WTC11 (cell line): ENCODE data around the gene SPTAN1.

ENCODE experiments used
- ATF2 ChIP-seq: sonication (generic); formaldehyde crosslinking; IDR thresholded peaks from 2 replicates; pipeline ENCODE4 v1.8.1; 2022; ENCODE audit warnings: low read depth, missing genetic modification reagents, borderline replicate concordance
- CREB1 ChIP-seq: sonication (generic); formaldehyde crosslinking; IDR thresholded peaks from 2 replicates; pipeline ENCODE4 v1.8.0; 2023; ENCODE audit warnings: mild to moderate bottlenecking, missing genetic modification reagents
- CTCF ChIP-seq: fragments of 200-600 bp; IDR thresholded peaks from 2 replicates; pipeline ENCODE4 v1.8.0; 2022; ENCODE audit warnings: antibody characterized with exemption
- E2F4 ChIP-seq: sonication (generic); formaldehyde crosslinking; IDR thresholded peaks from 2 replicates; pipeline ENCODE4 v1.8.1; 2022; ENCODE audit warnings: low read depth, mild to moderate bottlenecking, moderate library complexity, missing genetic modification reagents, borderline replicate concordance
- E2F5 ChIP-seq: sonication (generic); formaldehyde crosslinking; IDR thresholded peaks from 2 replicates; pipeline ENCODE4 v1.8.1; 2022; ENCODE audit warnings: mild to moderate bottlenecking, moderate library complexity, missing genetic modification reagents
- ELF4 ChIP-seq: sonication (generic); formaldehyde crosslinking; IDR thresholded peaks from 2 replicates; pipeline ENCODE4 v1.8.1; 2022; ENCODE audit warnings: low read depth, mild to moderate bottlenecking, moderate library complexity, missing genetic modification reagents
- ETV6 ChIP-seq: sonication (generic); formaldehyde crosslinking; IDR thresholded peaks from 2 replicates; pipeline ENCODE4 v1.8.1; 2022; ENCODE audit warnings: mild to moderate bottlenecking, missing genetic modification reagents
- FOXJ3 ChIP-seq: sonication (generic); formaldehyde crosslinking; IDR thresholded peaks from 2 replicates; pipeline ENCODE4 v1.9.0; 2021; ENCODE audit warnings: missing genetic modification reagents, mild to moderate bottlenecking, borderline replicate concordance
- FOXK1 ChIP-seq: sonication (generic); formaldehyde crosslinking; IDR thresholded peaks from 2 replicates; pipeline ENCODE4 v1.8.0; 2022; ENCODE audit warnings: mild to moderate bottlenecking, moderate library complexity, missing genetic modification reagents
- MAX ChIP-seq: sonication (generic); formaldehyde crosslinking; IDR thresholded peaks from 2 replicates; pipeline ENCODE4 v1.8.0; 2022; ENCODE audit warnings: mild to moderate bottlenecking, missing genetic modification reagents
- SP1 ChIP-seq: sonication (generic); formaldehyde crosslinking; conservative IDR thresholded peaks from 2 replicates; pipeline ENCODE4 v1.8.1; 2022; ENCODE audit warnings: missing genetic modification reagents
- USF1 ChIP-seq: sonication (generic); formaldehyde crosslinking; IDR thresholded peaks from 2 replicates; pipeline ENCODE4 v1.8.0; 2022; ENCODE audit warnings: mild to moderate bottlenecking, missing genetic modification reagents
- ZNF281 ChIP-seq: sonication (generic); formaldehyde crosslinking; IDR thresholded peaks from 2 replicates; pipeline ENCODE4 v1.8.0; 2023; ENCODE audit warnings: mild to moderate bottlenecking, missing genetic modification reagents
- ZNF671 ChIP-seq: fragments of 250-450 bp; sonication (Bioruptor Pico); IDR thresholded peaks from 2 replicates; pipeline ENCODE4 v1.8.0; 2021; ENCODE audit warnings: mild to moderate bottlenecking

- TF ChIP-seq CTCF (no peak), SP1 (CRISPR knock-in tag) (no peak), MAX (no peak), ZNF281 (CRISPR knock-in tag) (no peak), CREB1 (CRISPR knock-in tag) (no peak), ETV6 (CRISPR knock-in tag) (no peak), USF1 (CRISPR knock-in tag) (no peak), FOXK1 (CRISPR knock-in tag) (no peak), FOXJ3 (CRISPR knock-in tag) (no peak), ATF2 (CRISPR knock-in tag) (no peak), E2F4 (CRISPR knock-in tag) (no peak), E2F5 (CRISPR knock-in tag) (no peak), ZNF671 (CRISPR knock-in tag) (no peak), ELF4 (CRISPR knock-in tag) (no peak)
These were observed 80.1 kb downstream of the SPTAN1 start for GRCh38 chr9:128632486-128632885.
